GM12878 (cell line): ENCODE measurements around the gene TECR. TPM values are rescaled to one million over a fixed set of nuclear protein-coding genes. Genes with fewer than 3 reads are reported as not detected.
A peak's percentile ranks its signal among the peaks of the same experiment; 100 is the strongest.

ENCODE experiments used
- ATAC-seq: fragments of 200-7000 bp; cut with Tn5 transposase; 3 replicates; pipeline ENCODE4 v1.9.1; 2020; ENCODE audit warnings: mild to moderate bottlenecking, moderate library complexity
- BruUV-seq: library from RNA; stranded (reverse); fragments of 400-500 nt; replicated peaks from 2 replicates; lab custom pipeline; 2021; lab: Mats Ljungman, UMichigan
- CTCF ChIA-PET: fragments of 300-600 bp; sonication (Branson Sonifier 250); formaldehyde crosslinking; extraction: SDS; loops from one replicate; lab custom pipeline; 2021; ENCODE audit warnings: inconsistent platforms; lab: Yijun Ruan, JAX
- POLR2A ChIA-PET: fragments of 350-600 bp; formaldehyde crosslinking; extraction: SDS; loops from one replicate; lab custom pipeline; 2021; ENCODE audit warnings: inconsistent platforms; lab: Charles Lee
- RAD21 ChIA-PET: fragments of 300-600 bp; sonication (Branson Sonifier 250); formaldehyde crosslinking; loops from one replicate; lab custom pipeline; 2023; ENCODE audit warnings: antibody characterized with exemption; ENCODE audit not compliant: unreplicated experiment; lab: Charles Lee
- SMC1A ChIA-PET: fragments of 300-600 bp; sonication (Branson Sonifier 250); formaldehyde crosslinking; loops from one replicate; lab custom pipeline; 2023; ENCODE audit not compliant: unreplicated experiment, uncharacterized antibody; lab: Charles Lee
- DNase-seq: peaks from one replicate; pipeline ENCODE4 v3.0.0-alpha.2; 2011; ENCODE audit warnings: low read depth, low spot score
- FAIRE-seq: peaks from 3 replicates; lab custom pipeline; 2011; peaks lifted over from hg19 to GRCh38; lab: Jason Lieb, UNC
- H2AFZ ChIP-seq: 2 replicates; pipeline ENCODE4 v1.6.0; 2011; ENCODE audit warnings: low read depth, low read length, control low read depth; ENCODE audit not compliant: control insufficient read depth
- H3K27ac ChIP-seq: 2 replicates; pipeline ENCODE4 v1.5.1; 2011; ENCODE audit warnings: control low read depth; ENCODE audit not compliant: control insufficient read depth, insufficient read depth
- H3K27me3 ChIP-seq, 2 experiments: replicated peaks in 1 of 2; 2 replicates each; pipeline versions ENCODE4 v1.6.0 to v1.6.1; 2011; ENCODE audit warnings: low read length in 1 of 2; ENCODE audit not compliant: control insufficient read depth in 2 of 2, insufficient read depth in 2 of 2
- H3K36me3 ChIP-seq, 2 experiments: 2 replicates each; pipeline ENCODE4 v1.5.1; 2011; ENCODE audit warnings: low read length in 1 of 2; ENCODE audit not compliant: control insufficient read depth in 2 of 2, insufficient read depth in 2 of 2
- H3K4me1 ChIP-seq: 2 replicates; pipeline ENCODE4 v1.6.1; 2011; ENCODE audit warnings: mild to moderate bottlenecking, low read length, moderate library complexity, mixed read lengths; ENCODE audit not compliant: control insufficient read depth, insufficient read depth
- H3K4me2 ChIP-seq: 2 replicates; pipeline ENCODE4 v1.6.0; 2011; ENCODE audit warnings: control low read depth; ENCODE audit not compliant: control insufficient read depth, insufficient read depth
- H3K4me3 ChIP-seq: fragments of 200-600 bp; sonication (generic); 2 replicates; pipeline ENCODE4 v1.5.1; 2016
- H3K79me2 ChIP-seq: 2 replicates; pipeline ENCODE4 v1.6.0; 2011; ENCODE audit warnings: low read length; ENCODE audit not compliant: control insufficient read depth, insufficient read depth
- H3K9ac ChIP-seq: 2 replicates; pipeline ENCODE4 v1.8.0; 2011; ENCODE audit warnings: low read length, control low read depth, mixed read lengths; ENCODE audit not compliant: control insufficient read depth, insufficient read depth
- H3K9me3 ChIP-seq: replicated peaks from 3 replicates; pipeline ENCODE4 v1.5.1; 2011; ENCODE audit warnings: mild to moderate bottlenecking, low read length; ENCODE audit not compliant: control insufficient read depth, insufficient read depth
- H4K20me1 ChIP-seq: 2 replicates; pipeline ENCODE4 v1.6.0; 2011; ENCODE audit not compliant: control insufficient read depth, insufficient read depth
- GABPA ChIP-seq: IDR thresholded peaks from 2 replicates; pipeline ENCODE4 v1.6.1; 2014; ENCODE audit warnings: antibody characterized with exemption, low read depth, mild to moderate bottlenecking, inconsistent platforms
- NFYB ChIP-seq: IDR thresholded peaks from 2 replicates; pipeline ENCODE4 v1.6.1; 2011; ENCODE audit warnings: low read depth, mild to moderate bottlenecking, low read length, improper control_type of control experiment, moderate library complexity; ENCODE audit not compliant: insufficient read depth
- RELA ChIP-seq: fragments of 450-650 bp; IDR thresholded peaks from 2 replicates; pipeline ENCODE4 v1.8.0; 2014; ENCODE audit warnings: borderline replicate concordance; ENCODE audit not compliant: partially characterized antibody
- SREBF2 ChIP-seq: IDR thresholded peaks from 2 replicates; pipeline ENCODE4 v1.6.1; 2012; ENCODE audit warnings: mild to moderate bottlenecking, low read length
- ZNF274 ChIP-seq: IDR thresholded peaks from one replicate; pipeline ENCODE4 v1.8.0; 2011; ENCODE audit not compliant: insufficient read length, insufficient read depth
- WGBS: methylation state at CpG from one replicate; pipeline ENCODE4 v1.1.6; 2016; ENCODE audit warnings: low lambda C conversion rate; ENCODE audit not compliant: insufficient replicate concordance, insufficient coverage; ENCODE audit errors: missing lambda C conversion rate; 5-methylcytosine and 5-hydroxymethylcytosine counted together
- in situ Hi-C: fragments of 300-500 bp; cut with MboI; formaldehyde crosslinking; loops from 9 replicates; pipeline ENCODE4 v1.14.3; 2018; ENCODE audit warnings: mixed read lengths
- intact Hi-C: fragments of 100-400 bp; cut with micrococcal nuclease; formaldehyde crosslinking; loops from one replicate; pipeline ENCODE4 v1.14.2; 2022; ENCODE audit not compliant: unreplicated experiment
- polyA plus RNA-seq, 11 experiments: library from polyadenylated mRNA; depleted of rRNA in 4 of 11; unstranded in 6 of 11; stranded (reverse) in 5 of 11; fragments of >200 nt; fragmentation: Nextera tagmentation in 4 of 11; fragmentation: Illumina TruSeq in 1 of 11; extraction: Ambion mirVana in 4 of 11; extraction: Trizol in 1 of 11; gene quantifications; 1 replicate in 1 of 11; 2 replicates in 10 of 11; pipeline versions ENCODE4 v1.2.1 to v1.2.3, GENCODE V29; 2011 to 2016; ENCODE audit warnings: inconsistent platforms in 2 of 11, missing spikeins in 2 of 11, low read depth in 1 of 11
- total RNA-seq, 4 experiments: library from RNA; depleted of rRNA in 3 of 4; stranded (reverse); fragments of >200 nt in 3 of 4; fragmentation: Illumina TruSeq in 1 of 4; extraction: Trizol in 1 of 4; gene quantifications; 2 replicates each; pipeline versions ENCODE4 v1.2.1 to v1.2.3, GENCODE V29; 2013 to 2021
- TF ChIP-seq, protein P1 (sequence below): fragments of 450-650 bp; IDR thresholded peaks from 2 replicates; pipeline ENCODE4 v1.6.1; 2018; ENCODE audit warnings: borderline replicate concordance, mild to moderate bottlenecking; ENCODE audit not compliant: partially characterized antibody
- TF ChIP-seq, protein P2 (sequence below): fragments of 450-650 bp; formaldehyde crosslinking; IDR thresholded peaks from 2 replicates; pipeline ENCODE4 v1.4.0; 2020; ENCODE audit warnings: mild to moderate bottlenecking, moderate library complexity
- TF ChIP-seq, protein P3 (sequence below): IDR thresholded peaks from 2 replicates; pipeline ENCODE4 v1.6.1; 2012; ENCODE audit warnings: improper control_type of control experiment, low read depth, low read length; ENCODE audit not compliant: insufficient replicate concordance
- TF ChIP-seq, protein P4 (sequence below): fragments of 150-350 bp; IDR thresholded peaks from 2 replicates; pipeline ENCODE4 v1.6.1; 2014; ENCODE audit warnings: mild to moderate bottlenecking, low read depth, low read length

Gene TECR
- total and polyA plus RNA-seq, 10 of the 15 experiments (the other 5 are each of a cell fraction or from before 2014, with no cell fraction given) = 9.6 to 157 (median 64.2) TPM

DNA sequence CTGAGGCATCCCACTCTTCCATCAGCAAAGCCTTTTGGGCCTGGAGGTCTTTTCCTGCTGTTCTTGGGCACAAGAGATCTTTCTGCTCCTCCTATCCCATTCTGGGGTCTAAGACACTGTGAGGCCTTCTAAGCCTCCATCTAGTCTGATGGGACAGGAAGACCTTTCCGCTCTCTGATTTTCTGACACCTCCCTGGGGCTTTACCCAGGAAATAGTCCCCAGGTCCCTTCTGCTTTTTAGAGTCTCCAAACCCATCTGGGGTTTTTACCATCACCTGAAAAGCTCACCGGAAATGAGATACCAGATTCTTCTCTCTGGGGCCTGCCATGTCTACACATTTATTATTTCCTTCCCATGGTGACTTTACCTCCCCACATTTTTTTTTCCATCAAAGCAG lies 74.6 kb downstream of the TECR start:
- intact Hi-C loops = loop anchor here (2.0 kb wide), 1 partner anchor 21 kb away; the partner anchor contains the start of gene CLEC17A
- TF ChIP-seq, protein P1, sequence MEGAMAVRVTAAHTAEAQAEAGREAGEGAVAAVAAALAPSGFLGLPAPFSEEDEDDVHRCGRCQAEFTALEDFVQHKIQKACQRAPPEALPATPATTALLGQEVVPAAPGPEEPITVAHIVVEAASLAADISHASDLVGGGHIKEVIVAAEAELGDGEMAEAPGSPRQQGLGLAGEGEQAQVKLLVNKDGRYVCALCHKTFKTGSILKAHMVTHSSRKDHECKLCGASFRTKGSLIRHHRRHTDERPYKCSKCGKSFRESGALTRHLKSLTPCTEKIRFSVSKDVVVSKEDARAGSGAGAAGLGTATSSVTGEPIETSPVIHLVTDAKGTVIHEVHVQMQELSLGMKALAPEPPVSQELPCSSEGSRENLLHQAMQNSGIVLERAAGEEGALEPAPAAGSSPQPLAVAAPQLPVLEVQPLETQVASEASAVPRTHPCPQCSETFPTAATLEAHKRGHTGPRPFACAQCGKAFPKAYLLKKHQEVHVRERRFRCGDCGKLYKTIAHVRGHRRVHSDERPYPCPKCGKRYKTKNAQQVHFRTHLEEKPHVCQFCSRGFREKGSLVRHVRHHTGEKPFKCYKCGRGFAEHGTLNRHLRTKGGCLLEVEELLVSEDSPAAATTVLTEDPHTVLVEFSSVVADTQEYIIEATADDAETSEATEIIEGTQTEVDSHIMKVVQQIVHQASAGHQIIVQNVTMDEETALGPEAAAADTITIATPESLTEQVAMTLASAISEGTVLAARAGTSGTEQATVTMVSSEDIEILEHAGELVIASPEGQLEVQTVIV = no peak
- TF ChIP-seq, protein P2, sequence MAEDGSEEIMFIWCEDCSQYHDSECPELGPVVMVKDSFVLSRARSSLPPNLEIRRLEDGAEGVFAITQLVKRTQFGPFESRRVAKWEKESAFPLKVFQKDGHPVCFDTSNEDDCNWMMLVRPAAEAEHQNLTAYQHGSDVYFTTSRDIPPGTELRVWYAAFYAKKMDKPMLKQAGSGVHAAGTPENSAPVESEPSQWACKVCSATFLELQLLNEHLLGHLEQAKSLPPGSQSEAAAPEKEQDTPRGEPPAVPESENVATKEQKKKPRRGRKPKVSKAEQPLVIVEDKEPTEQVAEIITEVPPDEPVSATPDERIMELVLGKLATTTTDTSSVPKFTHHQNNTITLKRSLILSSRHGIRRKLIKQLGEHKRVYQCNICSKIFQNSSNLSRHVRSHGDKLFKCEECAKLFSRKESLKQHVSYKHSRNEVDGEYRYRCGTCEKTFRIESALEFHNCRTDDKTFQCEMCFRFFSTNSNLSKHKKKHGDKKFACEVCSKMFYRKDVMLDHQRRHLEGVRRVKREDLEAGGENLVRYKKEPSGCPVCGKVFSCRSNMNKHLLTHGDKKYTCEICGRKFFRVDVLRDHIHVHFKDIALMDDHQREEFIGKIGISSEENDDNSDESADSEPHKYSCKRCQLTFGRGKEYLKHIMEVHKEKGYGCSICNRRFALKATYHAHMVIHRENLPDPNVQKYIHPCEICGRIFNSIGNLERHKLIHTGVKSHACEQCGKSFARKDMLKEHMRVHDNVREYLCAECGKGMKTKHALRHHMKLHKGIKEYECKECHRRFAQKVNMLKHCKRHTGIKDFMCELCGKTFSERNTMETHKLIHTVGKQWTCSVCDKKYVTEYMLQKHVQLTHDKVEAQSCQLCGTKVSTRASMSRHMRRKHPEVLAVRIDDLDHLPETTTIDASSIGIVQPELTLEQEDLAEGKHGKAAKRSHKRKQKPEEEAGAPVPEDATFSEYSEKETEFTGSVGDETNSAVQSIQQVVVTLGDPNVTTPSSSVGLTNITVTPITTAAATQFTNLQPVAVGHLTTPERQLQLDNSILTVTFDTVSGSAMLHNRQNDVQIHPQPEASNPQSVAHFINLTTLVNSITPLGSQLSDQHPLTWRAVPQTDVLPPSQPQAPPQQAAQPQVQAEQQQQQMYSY = no peak
- TF ChIP-seq, protein P3, sequence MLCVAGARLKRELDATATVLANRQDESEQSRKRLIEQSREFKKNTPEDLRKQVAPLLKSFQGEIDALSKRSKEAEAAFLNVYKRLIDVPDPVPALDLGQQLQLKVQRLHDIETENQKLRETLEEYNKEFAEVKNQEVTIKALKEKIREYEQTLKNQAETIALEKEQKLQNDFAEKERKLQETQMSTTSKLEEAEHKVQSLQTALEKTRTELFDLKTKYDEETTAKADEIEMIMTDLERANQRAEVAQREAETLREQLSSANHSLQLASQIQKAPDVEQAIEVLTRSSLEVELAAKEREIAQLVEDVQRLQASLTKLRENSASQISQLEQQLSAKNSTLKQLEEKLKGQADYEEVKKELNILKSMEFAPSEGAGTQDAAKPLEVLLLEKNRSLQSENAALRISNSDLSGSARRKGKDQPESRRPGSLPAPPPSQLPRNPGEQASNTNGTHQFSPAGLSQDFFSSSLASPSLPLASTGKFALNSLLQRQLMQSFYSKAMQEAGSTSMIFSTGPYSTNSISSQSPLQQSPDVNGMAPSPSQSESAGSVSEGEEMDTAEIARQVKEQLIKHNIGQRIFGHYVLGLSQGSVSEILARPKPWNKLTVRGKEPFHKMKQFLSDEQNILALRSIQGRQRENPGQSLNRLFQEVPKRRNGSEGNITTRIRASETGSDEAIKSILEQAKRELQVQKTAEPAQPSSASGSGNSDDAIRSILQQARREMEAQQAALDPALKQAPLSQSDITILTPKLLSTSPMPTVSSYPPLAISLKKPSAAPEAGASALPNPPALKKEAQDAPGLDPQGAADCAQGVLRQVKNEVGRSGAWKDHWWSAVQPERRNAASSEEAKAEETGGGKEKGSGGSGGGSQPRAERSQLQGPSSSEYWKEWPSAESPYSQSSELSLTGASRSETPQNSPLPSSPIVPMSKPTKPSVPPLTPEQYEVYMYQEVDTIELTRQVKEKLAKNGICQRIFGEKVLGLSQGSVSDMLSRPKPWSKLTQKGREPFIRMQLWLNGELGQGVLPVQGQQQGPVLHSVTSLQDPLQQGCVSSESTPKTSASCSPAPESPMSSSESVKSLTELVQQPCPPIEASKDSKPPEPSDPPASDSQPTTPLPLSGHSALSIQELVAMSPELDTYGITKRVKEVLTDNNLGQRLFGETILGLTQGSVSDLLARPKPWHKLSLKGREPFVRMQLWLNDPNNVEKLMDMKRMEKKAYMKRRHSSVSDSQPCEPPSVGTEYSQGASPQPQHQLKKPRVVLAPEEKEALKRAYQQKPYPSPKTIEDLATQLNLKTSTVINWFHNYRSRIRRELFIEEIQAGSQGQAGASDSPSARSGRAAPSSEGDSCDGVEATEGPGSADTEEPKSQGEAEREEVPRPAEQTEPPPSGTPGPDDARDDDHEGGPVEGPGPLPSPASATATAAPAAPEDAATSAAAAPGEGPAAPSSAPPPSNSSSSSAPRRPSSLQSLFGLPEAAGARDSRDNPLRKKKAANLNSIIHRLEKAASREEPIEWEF = peak; percentile 65
- TF ChIP-seq, protein P4, sequence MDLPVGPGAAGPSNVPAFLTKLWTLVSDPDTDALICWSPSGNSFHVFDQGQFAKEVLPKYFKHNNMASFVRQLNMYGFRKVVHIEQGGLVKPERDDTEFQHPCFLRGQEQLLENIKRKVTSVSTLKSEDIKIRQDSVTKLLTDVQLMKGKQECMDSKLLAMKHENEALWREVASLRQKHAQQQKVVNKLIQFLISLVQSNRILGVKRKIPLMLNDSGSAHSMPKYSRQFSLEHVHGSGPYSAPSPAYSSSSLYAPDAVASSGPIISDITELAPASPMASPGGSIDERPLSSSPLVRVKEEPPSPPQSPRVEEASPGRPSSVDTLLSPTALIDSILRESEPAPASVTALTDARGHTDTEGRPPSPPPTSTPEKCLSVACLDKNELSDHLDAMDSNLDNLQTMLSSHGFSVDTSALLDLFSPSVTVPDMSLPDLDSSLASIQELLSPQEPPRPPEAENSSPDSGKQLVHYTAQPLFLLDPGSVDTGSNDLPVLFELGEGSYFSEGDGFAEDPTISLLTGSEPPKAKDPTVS = no peak
- TF ChIP-seq NFYB = no peak
- peak; percentile 17 for TF ChIP-seq RELA
- TF ChIP-seq GABPA = peak; percentile 47; the same call in 1 of the 2 replicates
- TF ChIP-seq ZNF274 = no peak
- no peak for TF ChIP-seq SREBF2

More for the DNA sequence above, 74.6 kb downstream of the TECR start:
- FAIRE-seq = peak; percentile 89
- Histone ChIP-seq H3K27me3 (no peaks in the 10 kb centered on the region), H3K9me3 (peaks cover 7% of the 10 kb centered on the region; the same call in 2 of the 3 replicates), H3K4me3 (0 out of 2 replicates have a peak overlapping the region, but pooled peaks have one; percentile 17), H3K79me2 (no peaks in the 10 kb centered on the region), H3K36me3 (peaks cover 9 to 27% of the 10 kb centered on the region in 2 experiments), H3K9ac (peak overlapping the region; percentile 60), H3K27ac (peak overlapping the region; percentile 89), H4K20me1 (no peaks in the 10 kb centered on the region), H3K4me2 (peak overlapping the region; percentile 79), H3K4me1 (peaks cover 36% of the 10 kb centered on the region), H2AFZ (no peak overlapping the region)
- CTCF ChIA-PET = interaction anchor here (0.6 to 5.6 kb wide), 9 partner anchors 8 to 83 kb away, joined by 3 to 39 read pairs (median 5); partner anchors contain the start of gene NDUFB7
- RAD21 ChIA-PET = interaction anchor here (1.4 to 6.0 kb wide), 7 partner anchors 9 to 85 kb away, joined by 6 to 38 read pairs (median 10); partner anchors contain the start of gene ZNF333
- POLR2A ChIA-PET = interaction anchor here (1.1 to 2.5 kb wide), 7 partner anchors 9 to 86 kb away, joined by 4 to 11 read pairs (median 5); partner anchors contain the start of gene ZNF333
- 0% methylated on average over 2 of the region's 2 CpGs for WGBS
- SMC1A ChIA-PET = interaction anchor here (0.7 to 5.0 kb wide), 9 partner anchors 10 to 86 kb away, joined by 3 to 63 read pairs (median 7); partner anchors contain the start of genes NDUFB7 and ZNF333
- in situ Hi-C loops = no loop called here
- peak; percentile 97 for ATAC-seq
- no TSS peak for BruUV-seq
- DNase-seq = peak; percentile 84
